H1 (cell line): ENCODE data around the gene CNOT1. TPM values are rescaled to one million over a fixed set of nuclear protein-coding genes. Genes with fewer than 3 reads are reported as not detected.

Source experiments
- CHD1 ChIP-seq: IDR thresholded peaks from 2 replicates; pipeline ENCODE4 v1.6.1; 2012; ENCODE audit warnings: low read depth, low read length, improper control_type of control experiment
- CHD2 ChIP-seq: IDR thresholded peaks from 2 replicates; pipeline ENCODE4 v1.6.1; 2012; ENCODE audit warnings: low read length, improper control_type of control experiment
- CREB1 ChIP-seq: IDR thresholded peaks from 2 replicates; pipeline ENCODE4 v1.6.1; 2012; ENCODE audit warnings: inconsistent platforms
- CTBP2 ChIP-seq: IDR thresholded peaks from 2 replicates; pipeline ENCODE4 v1.7.0; 2011; ENCODE audit warnings: borderline replicate concordance, mild to moderate bottlenecking, moderate library complexity, mixed read lengths, low read length; ENCODE audit not compliant: insufficient read depth, insufficient read length
- CTCF ChIP-seq, 3 experiments: IDR thresholded peaks; 1 replicate in 2 of 3; 2 replicates in 1 of 3; pipeline versions ENCODE4 v1.5.1 to v1.6.1; 2011; ENCODE audit warnings: low read length in 3 of 3, mild to moderate bottlenecking in 3 of 3, inconsistent platforms in 2 of 3, low read depth in 1 of 3, moderate library complexity in 1 of 3; ENCODE audit not compliant: insufficient read depth in 1 of 3; ENCODE audit errors: control extremely low read depth in 1 of 3
- EZH2 ChIP-seq: fragments of 200-600 bp; sonication (generic); IDR thresholded peaks from 2 replicates; pipeline ENCODE4 v1.7.1; 2012; ENCODE audit warnings: low read depth, mild to moderate bottlenecking, moderate library complexity, low read length, inconsistent platforms; ENCODE audit not compliant: severe bottlenecking
- GTF2F1 ChIP-seq: IDR thresholded peaks from 2 replicates; pipeline ENCODE4 v1.6.1; 2012; ENCODE audit warnings: low read depth, low read length, improper control_type of control experiment, borderline replicate concordance
- HDAC2 ChIP-seq, 2 experiments: fragments of 300-600 bp in 1 of 2; sonication (generic) in 1 of 2; IDR thresholded peaks; 2 replicates each; pipeline ENCODE4 v1.6.1; 2011 to 2012; ENCODE audit warnings: low read depth in 2 of 2, low read length in 2 of 2, mild to moderate bottlenecking in 2 of 2, moderate library complexity in 2 of 2, borderline replicate concordance in 1 of 2, inconsistent platforms in 1 of 2
- MAX ChIP-seq: IDR thresholded peaks from 2 replicates; pipeline ENCODE4 v1.6.1; 2012; ENCODE audit warnings: inconsistent platforms
- POLR2AphosphoS5 ChIP-seq: IDR thresholded peaks from 2 replicates; pipeline ENCODE4 v1.6.1; 2011; ENCODE audit warnings: low read depth, low read length
- RNF2 ChIP-seq: fragments of 200-900, 300-1000 bp; sonication (generic); IDR thresholded peaks from 2 replicates; pipeline ENCODE4 v1.7.1; 2016; ENCODE audit warnings: borderline replicate concordance, low read depth, mild to moderate bottlenecking, antibody characterized with exemption, low read length; ENCODE audit not compliant: poor library complexity, severe bottlenecking; ENCODE audit errors: missing control alignments
- SIN3A ChIP-seq, 2 experiments: IDR thresholded peaks in 1 of 2; conservative IDR thresholded peaks in 1 of 2; 2 replicates each; pipeline ENCODE4 v1.6.1; 2011 to 2012; ENCODE audit warnings: low read length in 2 of 2, improper control_type of control experiment in 1 of 2, low read depth in 1 of 2, mild to moderate bottlenecking in 1 of 2
- SP4 ChIP-seq: IDR thresholded peaks from 2 replicates; pipeline ENCODE4 v1.6.1; 2012; ENCODE audit warnings: low read length, inconsistent platforms
- TCF12 ChIP-seq: IDR thresholded peaks from 2 replicates; pipeline ENCODE4 v1.6.1; 2011; ENCODE audit warnings: low read depth, mild to moderate bottlenecking, low read length
- polyA plus RNA-seq, 7 experiments: library from polyadenylated mRNA; depleted of rRNA in 3 of 7; stranded (reverse) in 5 of 7; unstranded in 2 of 7; fragments of >200 nt in 5 of 7; fragments of 200-250 nt in 2 of 7; gene quantifications; 1 replicate in 5 of 7; 2 replicates in 1 of 7; 4 replicates in 1 of 7; pipeline versions ENCODE4 v1.2.1 to v1.2.3, GENCODE V29; 2011 to 2013; ENCODE audit warnings: missing spikeins in 2 of 7, mixed read lengths in 2 of 7
- total RNA-seq: library from RNA; stranded (reverse); fragmentation: NEBNext Ultra II Directional; extraction: Animal tissue kit (Norgen Biotek cat#: 25700); gene quantifications from 2 replicates; pipeline ENCODE4 v1.2.1, GENCODE V29; 2021

Gene CNOT1
- total and polyA plus RNA-seq, 2 of the 8 experiments (the other 6 are each of a cell fraction or from before 2014, with no cell fraction given): 306 to 319 TPM

GRCh38 chr16:58511933-58512815 lies 117.5 kb downstream of the CNOT1 start (continued):
- peak; percentile 79 to 80; a peak in 1 of 4 replicates for TF ChIP-seq SIN3A (conservative IDR thresholded peaks at IDR 0.05 in 1 of 2, IDR thresholded peaks at IDR 0.05 in 1 of 2; ENCODE audit: low read depth in 1 of 2, low read length in 2 of 2)
- TF ChIP-seq POLR2AphosphoS5: peak; percentile 40; the same call in 1 of the 2 replicates
- no peak for TF ChIP-seq CTBP2
- TF ChIP-seq EZH2: no peak
- peak; percentile 92 for TF ChIP-seq TCF12
- no peak for TF ChIP-seq CHD1
- TF ChIP-seq CTCF (IDR thresholded peaks at IDR 0.05; ENCODE audit: control extremely low read depth in 1 of 3, insufficient read depth in 1 of 3, low read depth in 1 of 3, low read length in 3 of 3): peak; percentile 89 to 95 (median 91)
- TF ChIP-seq SP4: no peak
- TF ChIP-seq CHD2: peak; percentile 56; the same call in 1 of the 2 replicates
- no peak for TF ChIP-seq RNF2
- no peak for TF ChIP-seq GTF2F1
- TF ChIP-seq HDAC2 (IDR thresholded peaks at IDR 0.05; ENCODE audit: borderline replicate concordance in 1 of 2, low read depth in 2 of 2, low read length in 2 of 2): 0 out of 4 replicates have a peak, but pooled peaks of 1 of the 2 experiments have one; percentile 65
- TF ChIP-seq MAX: peak; percentile 91
- TF ChIP-seq CREB1: peak; percentile 54; the same call in 1 of the 2 replicates
